ENCODE results near the gene PTPRF. TPM values are rescaled to one million over a fixed set of nuclear protein-coding genes. Genes with fewer than 3 reads are reported as not detected.

PTPRF gene
- total RNA-seq, 4 donors from 2014 or later: 204 to 236 (median 231) TPM

- TF ChIP-seq POLR2A (IDR thresholded peaks at IDR 0.05) (no peak), CTCF (IDR thresholded peaks at IDR 0.05) (no peak)
- intact Hi-C loops (cut with DNase I; ENCODE audit: low total_unique reads): no loop called here
- H3K4me3 ChIP-seq (ENCODE audit: low read depth, poor library complexity, severe bottlenecking): no peak overlapping the region
- WGBS, 2 donors: 69 to 73% methylated on average over 2 of the region's 2 CpGs
- no peak for DNase-seq (ENCODE audit: low spot score in 2 of 2)
Observed at GRCh38 chr1:43572084-43572483, 41.4 kb downstream of the PTPRF start.

GRCh38 chr1:43572538-43572937, 41.9 kb downstream of the PTPRF start:
- H3K4me3 ChIP-seq (ENCODE audit: low read depth, poor library complexity, severe bottlenecking): no peak overlapping the region
- 85 to 88% methylated on average over 9 of the region's 9 CpGs for WGBS, 2 donors
- intact Hi-C loops (cut with DNase I; ENCODE audit: low total_unique reads): no loop called here
- no peak for DNase-seq (ENCODE audit: low spot score in 2 of 2)
- TF ChIP-seq POLR2A (IDR thresholded peaks at IDR 0.05): no peak
- no peak for TF ChIP-seq CTCF (IDR thresholded peaks at IDR 0.05)

GRCh38 chr1:43573066-43573800, 42.5 kb downstream of the PTPRF start:
- 67 to 76% methylated on average over 7 to 8 of the region's 11 CpGs for WGBS, 2 donors
- no peak overlapping the region for H3K4me3 ChIP-seq (ENCODE audit: low read depth, poor library complexity, severe bottlenecking)
- intact Hi-C loops (cut with DNase I; ENCODE audit: low total_unique reads): no loop called here
- TF ChIP-seq CTCF (IDR thresholded peaks at IDR 0.05) (no peak), POLR2A (IDR thresholded peaks at IDR 0.05) (no peak)
- DNase-seq (ENCODE audit: low spot score in 2 of 2): no peak

GRCh38 chr1:43576521-43576920, 45.8 kb downstream of the PTPRF start:
- WGBS, 2 donors: 93 to 97% methylated on average over 7 of the region's 7 CpGs
- no peak for DNase-seq (ENCODE audit: low spot score in 2 of 2)
- H3K4me3 ChIP-seq (ENCODE audit: low read depth, poor library complexity, severe bottlenecking): no peak overlapping the region
- TF ChIP-seq CTCF (IDR thresholded peaks at IDR 0.05) (no peak), POLR2A (IDR thresholded peaks at IDR 0.05) (no peak)
- intact Hi-C loops (cut with DNase I; ENCODE audit: low total_unique reads): no loop called here

GRCh38 chr1:43577655-43578542, 47.2 kb downstream of the PTPRF start:
- WGBS, 2 donors: 45 to 56% methylated on average over 18 of the region's 18 CpGs
- intact Hi-C loops (cut with DNase I; ENCODE audit: low total_unique reads): no loop called here
- DNase-seq (ENCODE audit: low spot score in 2 of 2): no peak

More at GRCh38 chr1:43577655-43578542, 47.2 kb downstream of the PTPRF start:
- TF ChIP-seq CTCF (IDR thresholded peaks at IDR 0.05) (no peak), POLR2A (IDR thresholded peaks at IDR 0.05) (no peak)
- H3K4me3 ChIP-seq (ENCODE audit: low read depth, poor library complexity, severe bottlenecking): no peak overlapping the region

Data from lower leg skin (tissue), 4 donors.